Endothelial cell of umbilical vein (primary cell): Measurements from ENCODE around the gene ARHGAP18.

Source experiments
- POLR2A ChIP-seq: IDR thresholded peaks from 2 replicates; pipeline ENCODE4 v1.6.1; 2012; ENCODE audit warnings: low read depth, mild to moderate bottlenecking, control low read depth, low read length
- POLR2AphosphoS5 ChIP-seq: IDR thresholded peaks from 2 replicates; pipeline ENCODE4 v1.6.1; 2012; ENCODE audit warnings: low read depth, mild to moderate bottlenecking, control low read depth, low read length, moderate library complexity; ENCODE audit not compliant: insufficient read depth

DNA sequence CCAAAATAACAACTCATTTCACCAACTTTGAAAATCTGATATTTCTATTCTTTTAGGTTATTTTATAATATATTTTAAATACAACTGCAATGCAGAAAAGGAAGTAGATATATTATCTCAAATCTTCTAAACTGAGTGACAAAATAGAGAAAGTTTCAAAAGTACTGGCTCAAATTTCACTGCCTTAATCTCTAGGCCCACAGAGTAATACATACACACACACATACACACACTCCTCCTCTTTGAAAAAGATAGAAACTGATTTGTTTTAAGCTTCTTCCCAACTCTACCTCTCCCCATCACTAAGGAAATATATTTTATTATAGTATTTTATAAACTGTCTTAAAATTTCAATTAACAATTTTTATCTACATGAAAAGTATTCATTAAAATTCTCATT, 36.2 kb downstream of the ARHGAP18 start:
- TF ChIP-seq POLR2A (no peak), POLR2AphosphoS5 (no peak)
